Liver (tissue), 9 donors: Measurements from ENCODE around the gene CCDC28B. TPM values are rescaled to one million over a fixed set of nuclear protein-coding genes. Genes with fewer than 3 reads are reported as not detected.

Source experiments
- DNase-seq: peaks from one replicate; pipeline ENCODE4 v3.0.0-alpha.2; 2017; ENCODE audit warnings: low spot score
- H3K27ac ChIP-seq, 2 donors: one replicate each; pipeline ENCODE4 v1.7.0; 2013; ENCODE audit warnings: inconsistent platforms in 2 of 2, low read length in 2 of 2, control low read depth in 1 of 2, low read depth in 1 of 2, mild to moderate bottlenecking in 1 of 2
- H3K27me3 ChIP-seq, 4 donors: one replicate each; pipeline versions ENCODE4 v1.6.1 to v1.7.0; 2013; ENCODE audit warnings: low read length in 3 of 4, inconsistent platforms in 1 of 4, mild to moderate bottlenecking in 1 of 4, moderate library complexity in 1 of 4; ENCODE audit not compliant: control insufficient read depth in 4 of 4, insufficient read depth in 4 of 4
- H3K36me3 ChIP-seq, 4 donors: one replicate each; pipeline versions ENCODE4 v1.6.1 to v1.7.0; 2013; ENCODE audit warnings: low read length in 3 of 4, mild to moderate bottlenecking in 3 of 4, low read depth in 1 of 4, moderate library complexity in 1 of 4; ENCODE audit not compliant: control insufficient read depth in 4 of 4, insufficient read depth in 3 of 4
- H3K4me1 ChIP-seq, 4 donors: one replicate each; pipeline versions ENCODE4 v1.6.1 to v1.7.0; 2013; ENCODE audit warnings: low read length in 3 of 4, mild to moderate bottlenecking in 3 of 4, moderate library complexity in 1 of 4; ENCODE audit not compliant: control insufficient read depth in 4 of 4, insufficient read depth in 4 of 4
- H3K4me3 ChIP-seq, 3 donors: one replicate each; pipeline versions ENCODE4 v1.6.1 to v1.7.0; 2013; ENCODE audit warnings: low read length in 3 of 3, control low read depth in 1 of 3, low read depth in 1 of 3, mild to moderate bottlenecking in 1 of 3
- H3K9ac ChIP-seq, 2 donors: one replicate each; pipeline ENCODE4 v1.7.0; 2013; ENCODE audit warnings: low read length in 2 of 2, mild to moderate bottlenecking in 2 of 2, moderate library complexity in 2 of 2, control low read depth in 1 of 2, low read depth in 1 of 2
- H3K9me3 ChIP-seq, 4 donors: one replicate each; pipeline versions ENCODE4 v1.6.1 to v1.7.0; 2013; ENCODE audit warnings: low read length in 3 of 4; ENCODE audit not compliant: control insufficient read depth in 4 of 4
- ATF3 ChIP-seq: IDR thresholded peaks from 2 replicates; pipeline ENCODE4 v1.6.1; 2016; ENCODE audit warnings: antibody characterized with exemption
- EGR1 ChIP-seq, 2 donors: IDR thresholded peaks; 2 replicates each; pipeline ENCODE4 v1.6.1; 2016 to 2018; ENCODE audit warnings: antibody characterized with exemption in 2 of 2, low read depth in 2 of 2
- FOXA2 ChIP-seq: IDR thresholded peaks from 2 replicates; pipeline ENCODE4 v1.6.1; 2016; ENCODE audit warnings: antibody characterized with exemption
- GABPA ChIP-seq, 2 donors: IDR thresholded peaks in 1 of 2; conservative IDR thresholded peaks in 1 of 2; 2 replicates each; pipeline ENCODE4 v1.6.1; 2016; ENCODE audit warnings: antibody characterized with exemption in 2 of 2, mild to moderate bottlenecking in 1 of 2, moderate library complexity in 1 of 2
- HNF4G ChIP-seq: IDR thresholded peaks from 2 replicates; pipeline ENCODE4 v1.6.1; 2016; ENCODE audit warnings: antibody characterized with exemption
- JUND ChIP-seq, 2 donors: IDR thresholded peaks; 2 replicates each; pipeline ENCODE4 v1.6.1; 2016; ENCODE audit warnings: antibody characterized with exemption in 2 of 2
- NR2F2 ChIP-seq: IDR thresholded peaks from 2 replicates; pipeline ENCODE4 v1.6.1; 2016; ENCODE audit warnings: antibody characterized with exemption
- REST ChIP-seq: IDR thresholded peaks from 2 replicates; pipeline ENCODE4 v1.6.1; 2016; ENCODE audit warnings: antibody characterized with exemption, mild to moderate bottlenecking
- RXRA ChIP-seq, 2 donors: IDR thresholded peaks; 2 replicates each; pipeline ENCODE4 v1.6.1; 2017 to 2018; ENCODE audit warnings: antibody characterized with exemption in 2 of 2, mild to moderate bottlenecking in 1 of 2
- SP1 ChIP-seq: IDR thresholded peaks from 2 replicates; pipeline ENCODE4 v1.6.1; 2018; ENCODE audit warnings: antibody characterized with exemption, mild to moderate bottlenecking
- TAF1 ChIP-seq: conservative IDR thresholded peaks from 2 replicates; pipeline ENCODE4 v1.6.1; 2016; ENCODE audit warnings: antibody characterized with exemption, mild to moderate bottlenecking
- YY1 ChIP-seq: IDR thresholded peaks from 2 replicates; pipeline ENCODE4 v1.6.1; 2016; ENCODE audit warnings: antibody characterized with exemption, mild to moderate bottlenecking
- ZBTB33 ChIP-seq: IDR thresholded peaks from 2 replicates; pipeline ENCODE4 v1.6.1; 2016; ENCODE audit warnings: antibody characterized with exemption
- WGBS: extraction: QIAGEN DNeasy Blood & Tissue Kit; methylation state at CpG from one replicate; pipeline ENCODE4 v1.1.7; 2013; 5-methylcytosine and 5-hydroxymethylcytosine counted together
- polyA plus RNA-seq, 2 donors: library from polyadenylated mRNA; stranded (reverse) in 1 of 2; unstranded in 1 of 2; fragments of 200-250 nt in 1 of 2; fragments of >200 nt in 1 of 2; fragmentation: Nextera tagmentation in 1 of 2; extraction: Ambion mirVana in 1 of 2; gene quantifications; one replicate each; pipeline versions ENCODE4 v1.2.1 to v1.2.3, GENCODE V29; 2013 to 2015
- total RNA-seq, 2 donors: library from RNA; depleted of rRNA; stranded (reverse); fragments of >200 nt; gene quantifications; one replicate each; pipeline ENCODE4 v1.2.3, GENCODE V29; 2014
- TF ChIP-seq, protein P1 (sequence below): IDR thresholded peaks from 2 replicates; pipeline ENCODE4 v1.6.1; 2016; ENCODE audit warnings: antibody characterized with exemption
- donor health status: healthy.
- donor health status: healthy.
- donor health status: healthy.
- donor health status: healthy.
- donor health status: healthy.

Gene CCDC28B
- total and polyA plus RNA-seq, 4 donors, result 0.75 to 20.6 (median 1.0) TPM

GRCh38 chr1:32242341-32242851, 42.0 kb downstream of the CCDC28B start:
- H3K4me1 ChIP-seq, result peaks cover 4 to 15% (median 11%) of the 10 kb centered on the region in 4 donors
- H3K9ac ChIP-seq, result peak overlapping the region in 1 of 2 donors; percentile 31
- H3K9me3 ChIP-seq, result no peaks in the 10 kb centered on the region
- peak overlapping the region in 1 of 2 donors; percentile 12 for H3K27ac ChIP-seq
- DNase-seq, result no peak
- no peak overlapping the region for H3K4me3 ChIP-seq
- 58% methylated on average over 7 of the region's 7 CpGs for WGBS
- TF ChIP-seq JUND (IDR thresholded peaks at IDR 0.05) (no peak), NR2F2 (no peak), REST (no peak), YY1 (no peak), ZBTB33 (no peak), EGR1 (IDR thresholded peaks at IDR 0.05; ENCODE audit: low read depth in 2 of 2) (no peak), SP1 (no peak), RXRA (IDR thresholded peaks at IDR 0.05) (no peak), HNF4G (no peak), FOXA2 (no peak), TAF1 (no peak), ATF3 (no peak), GABPA (IDR thresholded peaks at IDR 0.05 in 1 of 2, conservative IDR thresholded peaks at IDR 0.05 in 1 of 2) (no peak)
- TF ChIP-seq, protein P1, sequence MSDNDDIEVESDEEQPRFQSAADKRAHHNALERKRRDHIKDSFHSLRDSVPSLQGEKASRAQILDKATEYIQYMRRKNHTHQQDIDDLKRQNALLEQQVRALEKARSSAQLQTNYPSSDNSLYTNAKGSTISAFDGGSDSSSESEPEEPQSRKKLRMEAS, result no peak
- H3K27me3 ChIP-seq, result no peaks in the 10 kb centered on the region
- no peaks in the 10 kb centered on the region for H3K36me3 ChIP-seq

GRCh38 chr1:32246888-32247273, 46.5 kb downstream of the CCDC28B start, which contains the start of gene FAM167B:
FAM167B (plus strand) TSS chr1:32247222; CDS start chr1:32247422, 200 bp downstream.
- H3K4me1 ChIP-seq, result peaks cover 3 to 18% (median 10%) of the 10 kb centered on the region in 4 donors
- peak within 1 kb of the TSS; percentile 63 to 66 for H3K27ac ChIP-seq

More at GRCh38 chr1:32246888-32247273, 46.5 kb downstream of the CCDC28B start, which contains the start of gene FAM167B:
- Histone ChIP-seq H3K36me3 (no peaks in the 10 kb centered on the region), H3K9ac (peak within 1 kb of the TSS in 1 of 2 donors; percentile 47), H3K4me3 (no peak within 1 kb of the TSS), H3K9me3 (no peaks in the 10 kb centered on the region), H3K27me3 (no peaks in the 10 kb centered on the region)
- DNase-seq, result no peak
- 72% methylated on average over 3 of the region's 3 CpGs for WGBS
- TF ChIP-seq RXRA (IDR thresholded peaks at IDR 0.05), result peak; percentile 36 to 69
- no peak for TF ChIP-seq HNF4G
- no peak for TF ChIP-seq ATF3
- TF ChIP-seq NR2F2, result peak; percentile 81
- TF ChIP-seq YY1, result no peak
- no peak for TF ChIP-seq EGR1 (IDR thresholded peaks at IDR 0.05; ENCODE audit: low read depth in 2 of 2)
- peak; percentile 54 for TF ChIP-seq SP1
- TF ChIP-seq, protein P1, result peak; percentile 27
